ENCODE data around the gene NEFH. TPM values are rescaled to one million over a fixed set of nuclear protein-coding genes. Genes with fewer than 3 reads are reported as not detected.

NEFH gene
- total RNA-seq, 1 experiment from 2014 or later = 22.0 TPM

GRCh38 chr22:29517215-29517908, 37.3 kb downstream of the NEFH start:
- intact Hi-C loops (cut with micrococcal nuclease; ENCODE audit: unreplicated experiment) = no loop called here
- BruUV-seq (replicated peaks) = no TSS peak
- no peaks in the 10 kb centered on the region for H3K9me3 ChIP-seq (ENCODE audit: low read depth, low read length, poor library complexity, severe bottlenecking)
- peaks cover 59% of the 10 kb centered on the region for H3K36me3 ChIP-seq (ENCODE audit: insufficient read depth, low read length, poor library complexity, severe bottlenecking)
- DNase-seq (ENCODE audit: low spot score) = no peak
- ChIA-PET CTCF (no interaction called here), POLR2A (ENCODE audit: low non-redundant PET) (no interaction called here)
- no peaks in the 10 kb centered on the region for H3K4me1 ChIP-seq (ENCODE audit: insufficient read depth, low read length, poor library complexity, severe bottlenecking)
- H3K27me3 ChIP-seq (replicated peaks; ENCODE audit: insufficient read depth, low read depth, low read length, poor library complexity) = no peaks in the 10 kb centered on the region
- TF ChIP-seq EZH2 (IDR thresholded peaks at IDR 0.05; ENCODE audit: borderline replicate concordance, low read depth, low read length, poor library complexity, severe bottlenecking) = no peak
- no peak for TF ChIP-seq CTCF (conservative IDR thresholded peaks at IDR 0.05; ENCODE audit: low read depth, low read length)
- no peak overlapping the region for H3K4me3 ChIP-seq (ENCODE audit: low read depth, low read length, poor library complexity, severe bottlenecking)
- H3K27ac ChIP-seq (ENCODE audit: low read depth, low read length, poor library complexity, severe bottlenecking) = no peak overlapping the region

- Histone ChIP-seq H3K27me3 (replicated peaks; ENCODE audit: insufficient read depth, low read depth, low read length, poor library complexity) (no peaks in the 10 kb centered on the region), H3K36me3 (ENCODE audit: insufficient read depth, low read length, poor library complexity, severe bottlenecking) (peaks cover 58% of the 10 kb centered on the region), H3K4me3 (ENCODE audit: low read depth, low read length, poor library complexity, severe bottlenecking) (no peak overlapping the region), H3K9me3 (ENCODE audit: low read depth, low read length, poor library complexity, severe bottlenecking) (no peaks in the 10 kb centered on the region), H3K4me1 (ENCODE audit: insufficient read depth, low read length, poor library complexity, severe bottlenecking) (no peaks in the 10 kb centered on the region), H3K27ac (ENCODE audit: low read depth, low read length, poor library complexity, severe bottlenecking) (no peak overlapping the region)
- no peak for DNase-seq (ENCODE audit: low spot score)
- TF ChIP-seq EZH2 (IDR thresholded peaks at IDR 0.05; ENCODE audit: borderline replicate concordance, low read depth, low read length, poor library complexity, severe bottlenecking) (no peak), CTCF (conservative IDR thresholded peaks at IDR 0.05; ENCODE audit: low read depth, low read length) (no peak)
- CTCF ChIA-PET = no interaction called here
- BruUV-seq (replicated peaks) = no TSS peak
- intact Hi-C loops (cut with micrococcal nuclease; ENCODE audit: unreplicated experiment) = no loop called here
- POLR2A ChIA-PET (ENCODE audit: low non-redundant PET) = no interaction called here
Measured at GRCh38 chr22:29518427-29518826, 38.4 kb downstream of the NEFH start.

GRCh38 chr22:29519996-29520395, 40.0 kb downstream of the NEFH start:
- Histone ChIP-seq H3K4me3 (ENCODE audit: low read depth, low read length, poor library complexity, severe bottlenecking) (no peak overlapping the region), H3K36me3 (ENCODE audit: insufficient read depth, low read length, poor library complexity, severe bottlenecking) (peaks cover 64% of the 10 kb centered on the region), H3K9me3 (ENCODE audit: low read depth, low read length, poor library complexity, severe bottlenecking) (no peaks in the 10 kb centered on the region), H3K27me3 (replicated peaks; ENCODE audit: insufficient read depth, low read depth, low read length, poor library complexity) (no peaks in the 10 kb centered on the region), H3K27ac (ENCODE audit: low read depth, low read length, poor library complexity, severe bottlenecking) (no peak overlapping the region), H3K4me1 (ENCODE audit: insufficient read depth, low read length, poor library complexity, severe bottlenecking) (no peaks in the 10 kb centered on the region)
- BruUV-seq (replicated peaks) = no TSS peak
- no peak for TF ChIP-seq EZH2 (IDR thresholded peaks at IDR 0.05; ENCODE audit: borderline replicate concordance, low read depth, low read length, poor library complexity, severe bottlenecking)
- TF ChIP-seq CTCF (conservative IDR thresholded peaks at IDR 0.05; ENCODE audit: low read depth, low read length) = no peak
- intact Hi-C loops (cut with micrococcal nuclease; ENCODE audit: unreplicated experiment) = no loop called here
- CTCF ChIA-PET = no interaction called here
- DNase-seq (ENCODE audit: low spot score) = no peak
- POLR2A ChIA-PET (ENCODE audit: low non-redundant PET) = no interaction called here

Data from A673 (cell line).